GM13976 (cell line): Measurements from ENCODE around the gene TPRA1.

Experiments used
- DNase-seq: peaks from one replicate; pipeline ENCODE4 v3.0.0; 2012; ENCODE audit warnings: low spot score
- CTCF ChIP-seq: IDR thresholded peaks from 2 replicates; pipeline ENCODE4 v1.5.1; 2012; ENCODE audit warnings: borderline replicate concordance, mild to moderate bottlenecking; ENCODE audit not compliant: insufficient read depth; ENCODE audit errors: extremely low read depth, missing control alignments, control extremely low read depth
- in situ Hi-C: fragments of 300-500 bp; cut with MboI; formaldehyde crosslinking; loops from one replicate; pipeline ENCODE4 v1.12.0; 2022; ENCODE audit warnings: low sequenced_read_pairs, mixed read lengths, inconsistent platforms; ENCODE audit not compliant: unreplicated experiment

Gene TPRA1

GRCh38 chr3:127585163-127585812 is 5.2 kb downstream of the TPRA1 start:
- DNase-seq = no peak
- no peak for TF ChIP-seq CTCF
- in situ Hi-C loops = no loop called here

- no peak for TF ChIP-seq CTCF
- in situ Hi-C loops = no loop called here
- DNase-seq = no peak
These were observed 5.8 kb downstream of the TPRA1 start for GRCh38 chr3:127584734-127585133.

GRCh38 chr3:127580327-127581060 is 10.0 kb downstream of the TPRA1 start:
- no peak for DNase-seq
- in situ Hi-C loops = no loop called here
- TF ChIP-seq CTCF = no peak

GRCh38 chr3:127578802-127579201 is 11.7 kb downstream of the TPRA1 start:
- in situ Hi-C loops = no loop called here
- DNase-seq = no peak
- no peak for TF ChIP-seq CTCF

GRCh38 chr3:127578168-127578567 is 12.4 kb downstream of the TPRA1 start:
- in situ Hi-C loops = no loop called here
- no peak for TF ChIP-seq CTCF
- DNase-seq = no peak

- DNase-seq = no peak
- no peak for TF ChIP-seq CTCF
- in situ Hi-C loops = no loop called here
These were observed 13.1 kb downstream of the TPRA1 start for GRCh38 chr3:127577448-127577847.
